ENCODE results near the gene KIF3C. TPM values are rescaled to one million over a fixed set of nuclear protein-coding genes. Genes with fewer than 3 reads are reported as not detected.
A peak's percentile ranks its signal among the peaks of the same experiment; 100 is the strongest.

Gene KIF3C
- total RNA-seq, 1 donor from 2014 or later: 13.2 TPM

GRCh38 chr2:25988134-25988533 is 5.8 kb upstream of the KIF3C start:
- Histone ChIP-seq H4K20me1 (ENCODE audit: low read depth) (no peaks in the 10 kb centered on the region), H3K36me3 (no peaks in the 10 kb centered on the region), H2AFZ (replicated peaks) (no peak overlapping the region), H3K4me3 (no peak overlapping the region), H3K4me2 (no peak overlapping the region), H3K9me3 (ENCODE audit: low read depth) (no peaks in the 10 kb centered on the region), H3K4me1 (no peaks in the 10 kb centered on the region), H3F3A (ENCODE audit: low read depth) (peaks cover 15% of the 10 kb centered on the region), H3K27ac (no peak overlapping the region), H3K79me2 (ENCODE audit: low read depth) (no peaks in the 10 kb centered on the region), H3K27me3 (no peaks in the 10 kb centered on the region), H3K9ac (no peak overlapping the region)
- Mint-ChIP-seq H3K36me3 (no peaks in the 10 kb centered on the region), H3K9me3 (no peaks in the 10 kb centered on the region), H3K4me1 (peaks cover 2% of the 10 kb centered on the region), H3K27ac (no peak overlapping the region), H3K27me3 (ENCODE audit: insufficient read depth, low read depth) (peaks cover 14% of the 10 kb centered on the region), H3K4me3 (no peak overlapping the region)
- TF ChIP-seq EZH2phosphoT487 (IDR thresholded peaks at IDR 0.05): no peak
- TF ChIP-seq EZH2 (IDR thresholded peaks at IDR 0.05): no peak
- no peak for TF ChIP-seq CTCF (IDR thresholded peaks at IDR 0.05)
- no peak for DNase-seq (ENCODE audit: low spot score)

GRCh38 chr2:25983735-25984134 is 1.4 kb upstream of the KIF3C start:
- Mint-ChIP-seq H3K9me3 (no peaks in the 10 kb centered on the region), H3K4me1 (peaks cover 29% of the 10 kb centered on the region), H3K36me3 (peaks cover 6% of the 10 kb centered on the region), H3K4me3 (peak overlapping the region; percentile 83), H3K27ac (no peak overlapping the region), H3K27me3 (ENCODE audit: insufficient read depth, low read depth) (peaks cover 21% of the 10 kb centered on the region)
- Histone ChIP-seq H3F3A (ENCODE audit: low read depth) (peaks cover 27% of the 10 kb centered on the region), H3K79me2 (ENCODE audit: low read depth) (peaks cover 29% of the 10 kb centered on the region), H3K9me3 (ENCODE audit: low read depth) (no peaks in the 10 kb centered on the region), H3K36me3 (no peaks in the 10 kb centered on the region), H3K27me3 (no peaks in the 10 kb centered on the region), H3K4me3 (no peak overlapping the region), H3K27ac (no peak overlapping the region), H3K4me2 (no peak overlapping the region), H2AFZ (replicated peaks) (no peak overlapping the region), H3K4me1 (peaks cover 11% of the 10 kb centered on the region), H4K20me1 (ENCODE audit: low read depth) (peaks cover 21% of the 10 kb centered on the region), H3K9ac (no peak overlapping the region)
- TF ChIP-seq CTCF (IDR thresholded peaks at IDR 0.05) (no peak), EZH2phosphoT487 (IDR thresholded peaks at IDR 0.05) (no peak), EZH2 (IDR thresholded peaks at IDR 0.05) (no peak)
- DNase-seq (ENCODE audit: low spot score): no peak

- H3K9ac ChIP-seq: no peak overlapping the region
- H3F3A ChIP-seq (ENCODE audit: low read depth): peaks cover 27% of the 10 kb centered on the region
- H3K4me1 ChIP-seq: peaks cover 19% of the 10 kb centered on the region
- H3K27me3 Mint-ChIP-seq (ENCODE audit: insufficient read depth, low read depth): peaks cover 21% of the 10 kb centered on the region
- H3K4me2 ChIP-seq: peak overlapping the region; percentile 83
- H3K9me3 Mint-ChIP-seq: no peaks in the 10 kb centered on the region
- H3K9me3 ChIP-seq (ENCODE audit: low read depth): no peaks in the 10 kb centered on the region
- peak overlapping the region; percentile 93 for H3K4me3 ChIP-seq
- H3K27ac Mint-ChIP-seq: peak overlapping the region; percentile 84
- H3K36me3 ChIP-seq: no peaks in the 10 kb centered on the region
- H3K27me3 ChIP-seq: no peaks in the 10 kb centered on the region
- peaks cover 6% of the 10 kb centered on the region for H3K36me3 Mint-ChIP-seq
- H3K79me2 ChIP-seq (ENCODE audit: low read depth): peaks cover 38% of the 10 kb centered on the region
- peak overlapping the region; percentile 91 for H2AFZ ChIP-seq (replicated peaks)
- no peak overlapping the region for H3K27ac ChIP-seq
- no peak for TF ChIP-seq EZH2 (IDR thresholded peaks at IDR 0.05)
- TF ChIP-seq CTCF (IDR thresholded peaks at IDR 0.05): no peak
- no peak for TF ChIP-seq EZH2phosphoT487 (IDR thresholded peaks at IDR 0.05)
- H3K4me1 Mint-ChIP-seq: peaks cover 37% of the 10 kb centered on the region
- DNase-seq (ENCODE audit: low spot score): no peak
- H3K4me3 Mint-ChIP-seq: peak overlapping the region; percentile 83
- peaks cover 24% of the 10 kb centered on the region for H4K20me1 ChIP-seq (ENCODE audit: low read depth)
Measured at GRCh38 chr2:25982968-25983280, 627 bp upstream of the KIF3C start.
